Naive thymus-derived CD4-positive, alpha-beta T cell (primary cell): ENCODE results near the gene NKPD1. TPM values are rescaled to one million over a fixed set of nuclear protein-coding genes. Genes with fewer than 3 reads are reported as not detected.

Experiments used
- ATAC-seq: fragments of 150-1000 bp; cut with Tn5 transposase; 2 replicates; pipeline ENCODE4 v1.10.0; 2021; ENCODE audit warnings: mild to moderate bottlenecking, moderate library complexity
- CTCF ChIA-PET: fragments of 350-600 bp; sonication (Branson Sonifier 250); formaldehyde crosslinking; loops from one replicate; lab custom pipeline; 2021; ENCODE audit warnings: antibody characterized with exemption; lab: Charles Lee
- POLR2A ChIA-PET: fragments of 350-600 bp; sonication (Branson Sonifier 250); formaldehyde crosslinking; loops from one replicate; lab custom pipeline; 2021; ENCODE audit warnings: antibody characterized with exemption, inconsistent platforms; lab: Charles Lee
- DNase-seq, 9 donors: peaks; one replicate each; pipeline versions ENCODE4 v3.0.0 to v3.0.0-alpha.2; 2020 to 2022; ENCODE audit warnings: mixed read lengths in 1 of 9
- H3K27ac ChIP-seq: one replicate; pipeline ENCODE4 v1.7.0; 2013; ENCODE audit warnings: mild to moderate bottlenecking, low read depth, low read length, moderate library complexity
- H3K27me3 ChIP-seq, 2 donors: one replicate each; pipeline ENCODE4 v1.7.0; 2013; ENCODE audit warnings: low read length in 2 of 2, mild to moderate bottlenecking in 2 of 2, moderate library complexity in 2 of 2; ENCODE audit not compliant: control insufficient read depth in 2 of 2, insufficient read depth in 2 of 2
- H3K36me3 ChIP-seq, 3 experiments: 1 replicate in 2 of 3; 2 replicates in 1 of 3; pipeline ENCODE4 v1.7.0; 2013; ENCODE audit warnings: low read length in 3 of 3, mild to moderate bottlenecking in 3 of 3, moderate library complexity in 1 of 3; ENCODE audit not compliant: insufficient read depth in 3 of 3, control insufficient read depth in 2 of 3
- H3K4me1 ChIP-seq, 2 donors: one replicate each; pipeline ENCODE4 v1.7.0; 2013; ENCODE audit warnings: low read length in 2 of 2, mild to moderate bottlenecking in 2 of 2, moderate library complexity in 1 of 2; ENCODE audit not compliant: control insufficient read depth in 2 of 2, insufficient read depth in 2 of 2
- H3K4me3 ChIP-seq: 2 replicates; pipeline ENCODE4 v1.7.0; 2013; ENCODE audit warnings: mild to moderate bottlenecking, low read length
- H3K9me3 ChIP-seq, 3 experiments: 1 replicate in 2 of 3; 2 replicates in 1 of 3; pipeline ENCODE4 v1.7.0; 2013; ENCODE audit warnings: low read length in 3 of 3; ENCODE audit not compliant: control insufficient read depth in 2 of 3
- H3K27ac Mint-ChIP-seq, 9 donors: one replicate each; pipeline ENCODE4 v1.8.0; 2020 to 2022; ENCODE audit warnings: mixed read lengths in 9 of 9, mild to moderate bottlenecking in 8 of 9, moderate library complexity in 5 of 9, inconsistent platforms in 2 of 9
- H3K27me3 Mint-ChIP-seq, 5 donors: one replicate each; pipeline ENCODE4 v1.8.0; 2021 to 2022; ENCODE audit warnings: mixed read lengths in 5 of 5, mild to moderate bottlenecking in 1 of 5
- H3K36me3 Mint-ChIP-seq, 5 donors: one replicate each; pipeline ENCODE4 v1.8.0; 2020 to 2022; ENCODE audit warnings: mixed read lengths in 5 of 5, mild to moderate bottlenecking in 3 of 5, inconsistent platforms in 1 of 5
- H3K4me1 Mint-ChIP-seq, 7 donors: one replicate each; pipeline ENCODE4 v1.8.0; 2020 to 2022; ENCODE audit warnings: mixed read lengths in 7 of 7, mild to moderate bottlenecking in 3 of 7, inconsistent platforms in 1 of 7
- H3K4me3 Mint-ChIP-seq, 10 donors: one replicate each; pipeline ENCODE4 v1.8.0; 2020 to 2022; ENCODE audit warnings: mild to moderate bottlenecking in 10 of 10, mixed read lengths in 10 of 10, moderate library complexity in 6 of 10, inconsistent platforms in 2 of 10
- H3K9me3 Mint-ChIP-seq, 11 donors: one replicate each; pipeline ENCODE4 v1.8.0; 2020 to 2022; ENCODE audit warnings: mixed read lengths in 11 of 11, mild to moderate bottlenecking in 4 of 11, inconsistent platforms in 1 of 11, moderate library complexity in 1 of 11
- intact Hi-C, 2 donors: fragments of 100-400 bp; cut with micrococcal nuclease; formaldehyde crosslinking; loops; one replicate each; pipeline ENCODE4 v1.15.1; 2023
- polyA plus RNA-seq, 2 donors: library from polyadenylated mRNA; unstranded; fragments of 300-500 nt; fragmentation: Illumina TruSeq; gene quantifications; one replicate each; pipeline ENCODE4 v1.2.3, GENCODE V29; 2021
- total RNA-seq, 6 experiments: library from RNA in 5 of 6; stranded (reverse) in 5 of 6; gene quantifications; 1 replicate in 5 of 6; 2 replicates in 1 of 6; pipeline ENCODE4 v1.2.3 and lab custom pipeline; 2021 to 2026

NKPD1 gene
- total and polyA plus RNA-seq, 7 experiments from 2014 or later = 0.07 to 1.2 (median 0.68) TPM

DNA sequence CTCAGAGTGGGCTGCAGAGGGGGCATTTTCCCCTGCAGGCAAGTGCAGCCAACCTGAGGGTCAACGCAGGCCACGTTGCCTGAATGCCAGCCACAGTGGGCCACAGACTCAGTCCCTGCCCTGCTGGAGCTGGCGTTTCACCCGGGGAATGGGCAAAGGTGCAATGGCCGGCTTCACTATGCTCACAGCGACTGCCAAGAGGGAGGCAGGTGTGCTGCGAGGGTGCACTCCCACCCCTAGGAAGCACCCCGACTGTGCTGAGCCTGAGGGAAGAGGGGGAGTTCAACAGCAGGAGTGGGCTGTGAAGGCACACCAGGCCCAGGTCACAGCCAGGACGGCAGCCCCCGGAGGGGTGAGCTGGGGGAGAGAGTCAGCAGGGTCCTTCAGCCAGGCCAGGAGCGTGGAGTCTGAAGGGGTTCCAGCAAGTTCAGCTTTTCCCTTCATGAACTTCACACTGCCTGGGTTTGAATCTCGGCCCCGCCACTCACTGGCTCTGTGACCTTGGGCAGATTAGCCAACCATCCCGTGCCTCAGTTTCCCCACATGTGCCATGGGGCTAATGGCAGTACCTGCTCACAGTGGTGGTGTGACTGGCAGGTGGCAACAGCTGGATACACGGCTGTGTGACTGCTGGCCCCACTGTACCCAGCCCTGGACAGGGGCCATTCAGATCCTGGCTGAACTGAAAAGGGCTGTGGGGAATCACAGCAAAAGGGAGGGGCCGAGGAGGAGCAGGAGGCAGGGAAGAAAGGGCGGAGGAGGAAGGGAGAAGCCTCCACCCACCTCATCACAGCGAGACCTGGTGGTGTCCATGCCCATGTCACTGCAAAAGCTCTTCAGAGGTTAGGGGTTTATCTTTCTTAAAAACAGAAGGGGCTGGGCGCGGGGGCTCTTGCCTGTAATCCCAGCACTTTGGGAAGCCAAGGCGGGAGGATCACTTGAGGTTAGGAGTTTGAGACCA lies 9.6 kb upstream of the NKPD1 start:
- H3K36me3 ChIP-seq = peaks cover 0 to 6% (median 0%) of the 10 kb centered on the region in 3 experiments
- DNase-seq = no peak
- H3K4me1 ChIP-seq = peaks cover 29 to 43% of the 10 kb centered on the region in 2 donors
- no peaks in the 10 kb centered on the region for H3K9me3 ChIP-seq
- Mint-ChIP-seq H3K27me3 (no peaks in the 10 kb centered on the region), H3K9me3 (peaks cover 0 to 2% (median 0%) of the 10 kb centered on the region in 11 donors), H3K36me3 (peaks cover 0 to 3% (median 2%) of the 10 kb centered on the region in 5 donors), H3K27ac (peak overlapping the region in 8 of 9 donors; percentile 88 to 99 (median 95)), H3K4me1 (peaks cover 12 to 61% (median 42%) of the 10 kb centered on the region in 7 donors), H3K4me3 (peak overlapping the region in 9 of 10 donors; percentile 72 to 94 (median 85))
- H3K4me3 ChIP-seq = peak overlapping the region; percentile 22
- intact Hi-C loops = loop anchor here in 1 of 2 donors (10.0 kb wide), 1 partner anchor 524 kb away; the partner anchor contains the start of genes QPCTL and SNRPD2
- ATAC-seq = no peak
- H3K27ac ChIP-seq = peak overlapping the region; percentile 71
- no peaks in the 10 kb centered on the region for H3K27me3 ChIP-seq
- ChIA-PET POLR2A (interaction anchor here (1.4 to 3.6 kb wide), 2 partner anchors 8 to 11 kb away, joined by 3 to 16 read pairs; partner anchors contain the start of genes BLOC1S3 and TRAPPC6A), CTCF (interaction anchor here (1.5 kb wide), 1 partner anchor 44 kb away, joined by 5 read pairs; no protein-coding TSS in a partner anchor)

DNA sequence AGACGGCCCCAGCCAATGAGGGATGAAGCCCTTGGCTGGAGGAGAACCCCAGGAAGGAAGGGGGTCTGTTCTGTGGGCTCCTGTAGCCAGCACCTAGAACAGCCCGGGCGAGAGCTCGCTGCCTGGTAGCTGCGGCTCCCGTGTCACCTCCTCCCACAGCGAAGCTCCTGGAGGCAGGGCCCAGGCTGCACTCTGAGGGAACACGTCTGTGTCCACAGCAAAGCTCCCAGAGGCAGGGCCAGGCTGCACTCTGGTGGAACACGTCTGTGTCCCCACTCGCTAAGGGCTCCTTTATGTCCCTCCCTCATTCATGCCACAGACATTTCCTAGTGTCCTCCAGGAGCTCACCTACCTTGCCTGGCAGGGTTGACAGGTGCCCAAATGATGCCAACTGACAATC lies 8.8 kb upstream of the NKPD1 start:
- Mint-ChIP-seq H3K27ac (peak overlapping the region in 1 of 9 donors; percentile 65), H3K9me3 (no peaks in the 10 kb centered on the region), H3K4me1 (peaks cover 12 to 62% (median 43%) of the 10 kb centered on the region in 7 donors), H3K27me3 (no peaks in the 10 kb centered on the region), H3K4me3 (peak overlapping the region in 1 of 10 donors; percentile 81), H3K36me3 (peaks cover 0 to 3% (median 0%) of the 10 kb centered on the region in 5 donors)
- Histone ChIP-seq H3K4me1 (peaks cover 35 to 48% of the 10 kb centered on the region in 2 donors), H3K36me3 (peaks cover 0 to 6% (median 0%) of the 10 kb centered on the region in 3 experiments), H3K27me3 (no peaks in the 10 kb centered on the region), H3K9me3 (no peaks in the 10 kb centered on the region), H3K27ac (no peak overlapping the region), H3K4me3 (no peak overlapping the region)
- intact Hi-C loops = loop anchor here in 1 of 2 donors (10.0 kb wide), 1 partner anchor 525 kb away; the partner anchor contains the start of genes QPCTL and SNRPD2
- DNase-seq (no peak), ATAC-seq (no peak)
- CTCF ChIA-PET = no interaction called here
- POLR2A ChIA-PET = interaction anchor here (1.2 to 3.6 kb wide), 2 partner anchors 9 to 13 kb away, joined by 3 to 16 read pairs; partner anchors contain the start of genes BLOC1S3 and TRAPPC6A

DNA sequence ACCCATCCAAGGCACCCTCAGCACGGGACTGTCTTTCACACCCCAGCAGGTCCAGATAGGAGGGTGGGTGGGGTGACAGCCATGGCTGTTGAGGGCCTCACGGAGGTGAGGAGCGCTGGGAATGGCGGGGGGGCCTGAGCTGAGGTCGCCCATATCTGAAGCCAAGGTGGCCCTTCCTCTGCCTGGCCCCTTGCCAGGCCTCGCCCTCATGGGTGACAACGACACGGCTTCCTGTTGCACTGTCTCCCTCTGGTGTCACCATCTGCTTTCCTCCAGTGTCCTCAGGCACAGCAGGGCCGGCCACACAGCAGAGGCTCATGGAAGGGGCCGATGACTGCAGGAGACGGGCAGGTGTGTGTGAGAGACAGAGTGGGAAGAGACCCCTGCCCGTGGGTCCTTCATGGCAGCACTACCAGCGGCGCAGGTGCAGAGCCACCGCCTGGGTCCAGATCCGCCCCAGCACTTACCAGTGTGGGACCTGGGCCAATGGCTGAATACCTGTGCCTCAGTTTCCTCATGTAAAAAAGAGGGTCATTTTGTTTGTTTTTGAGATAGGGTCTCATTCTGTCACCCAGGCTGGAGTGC lies 8.1 kb upstream of the NKPD1 start:
- Histone ChIP-seq H3K27ac (no peak overlapping the region), H3K36me3 (peaks cover 0 to 6% (median 0%) of the 10 kb centered on the region in 3 experiments), H3K9me3 (no peaks in the 10 kb centered on the region), H3K4me1 (peaks cover 38 to 52% of the 10 kb centered on the region in 2 donors), H3K4me3 (no peak overlapping the region), H3K27me3 (no peaks in the 10 kb centered on the region)
- intact Hi-C loops = no loop called here
- H3K4me3 Mint-ChIP-seq = no peak overlapping the region
- no peaks in the 10 kb centered on the region for H3K9me3 Mint-ChIP-seq
- no peak for ATAC-seq
- CTCF ChIA-PET = interaction anchor here (1.5 kb wide), 1 partner anchor 9 kb away, joined by 3 read pairs; the partner anchor contains the start of genes BLOC1S3 and TRAPPC6A
- peaks cover 0 to 3% (median 0%) of the 10 kb centered on the region in 5 donors for H3K36me3 Mint-ChIP-seq
- H3K4me1 Mint-ChIP-seq = peaks cover 15 to 62% (median 44%) of the 10 kb centered on the region in 7 donors
- H3K27ac Mint-ChIP-seq = peak overlapping the region in 2 of 9 donors; percentile 51 to 55
- POLR2A ChIA-PET = interaction anchor here (1.2 to 3.6 kb wide), 2 partner anchors 9 to 14 kb away, joined by 3 to 16 read pairs; partner anchors contain the start of genes BLOC1S3 and TRAPPC6A
- DNase-seq = no peak
- no peaks in the 10 kb centered on the region for H3K27me3 Mint-ChIP-seq

DNA sequence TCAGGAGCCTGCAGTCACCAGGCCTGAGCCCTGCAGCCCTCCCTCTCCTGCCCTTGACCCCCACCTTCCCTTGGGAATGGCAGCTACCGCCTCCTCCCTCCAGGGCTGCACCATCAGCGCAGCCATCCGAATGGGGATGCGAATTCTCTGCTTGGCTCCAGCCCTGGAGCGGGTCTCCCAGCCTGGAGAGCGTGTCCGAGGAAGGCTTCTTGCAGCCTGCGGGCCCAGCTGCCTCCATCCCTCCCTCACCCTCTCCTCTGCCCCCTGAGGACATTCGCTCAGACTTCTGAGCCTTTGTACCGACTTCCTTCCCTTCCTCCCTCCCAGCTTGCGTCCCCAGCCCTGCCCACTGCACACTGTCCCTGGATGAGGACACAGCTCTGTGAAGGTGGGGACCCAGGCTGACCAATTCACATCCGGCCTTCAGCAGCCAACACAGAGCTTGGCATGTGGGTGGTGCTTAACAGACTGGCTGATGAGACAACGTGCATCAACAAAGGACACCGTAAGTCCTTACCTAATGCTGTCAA lies 6.0 kb upstream of the NKPD1 start:
- ATAC-seq (no peak), DNase-seq (peak in 1 of 9 donors; percentile 6)
- intact Hi-C loops = no loop called here
- Histone ChIP-seq H3K4me3 (no peak overlapping the region), H3K4me1 (peaks cover 29 to 37% of the 10 kb centered on the region in 2 donors), H3K9me3 (no peaks in the 10 kb centered on the region), H3K36me3 (peaks cover 0 to 6% (median 0%) of the 10 kb centered on the region in 3 experiments), H3K27me3 (no peaks in the 10 kb centered on the region), H3K27ac (no peak overlapping the region)
- H3K4me1 Mint-ChIP-seq = peaks cover 18 to 50% (median 34%) of the 10 kb centered on the region in 7 donors
- POLR2A ChIA-PET = interaction anchor here (3.6 kb wide), 1 partner anchor 12 kb away, joined by 16 read pairs; the partner anchor contains the start of genes BLOC1S3 and TRAPPC6A
- H3K9me3 Mint-ChIP-seq = no peaks in the 10 kb centered on the region
- CTCF ChIA-PET = interaction anchor here (1.0 kb wide), 1 partner anchor 262 kb away, joined by 3 read pairs; no protein-coding TSS in a partner anchor
- H3K27me3 Mint-ChIP-seq = no peaks in the 10 kb centered on the region
- H3K27ac Mint-ChIP-seq = peak overlapping the region in 3 of 9 donors; percentile 19 to 76 (median 38)
- H3K4me3 Mint-ChIP-seq = no peak overlapping the region
- H3K36me3 Mint-ChIP-seq = peaks cover 0 to 3% (median 0%) of the 10 kb centered on the region in 5 donors

DNA sequence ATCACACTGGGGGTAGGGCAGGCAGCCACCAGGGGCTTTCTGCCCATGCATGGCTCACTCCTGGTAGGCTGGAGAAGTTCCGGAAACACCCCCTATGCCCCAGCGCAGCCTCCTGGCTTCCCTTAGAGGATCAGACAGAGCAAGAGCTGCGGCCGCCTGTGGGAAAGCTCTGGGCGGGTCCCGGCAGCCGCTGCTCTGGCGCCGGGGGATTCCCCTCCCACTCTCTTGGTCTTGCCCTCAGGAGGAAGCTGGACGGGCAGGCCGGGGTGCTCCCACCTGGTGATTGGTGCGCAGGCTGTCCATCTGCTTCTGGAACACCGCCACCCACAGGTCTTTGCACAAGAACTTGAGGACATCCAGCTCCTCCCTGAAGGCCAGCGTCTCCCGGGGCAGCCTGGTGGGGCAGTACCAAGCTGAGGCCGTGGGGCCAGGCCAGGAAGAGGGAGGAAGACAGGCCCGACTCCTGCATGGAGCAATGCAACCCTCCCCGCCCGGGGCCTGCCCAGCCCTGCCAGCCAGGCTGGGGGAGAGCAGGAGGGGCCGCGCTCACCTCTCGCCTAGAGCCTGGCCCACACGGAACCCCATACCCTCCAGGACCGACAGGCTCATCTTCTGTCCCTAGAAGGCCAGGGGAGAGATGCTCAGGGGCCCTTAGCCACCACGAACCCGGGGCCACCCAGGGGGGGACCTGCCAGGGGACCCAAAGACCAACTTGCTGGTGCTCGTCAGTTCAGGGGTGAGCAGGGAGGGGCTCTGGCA lies 4.0 kb upstream of the NKPD1 start:
- peaks cover 0 to 6% (median 0%) of the 10 kb centered on the region in 3 experiments for H3K36me3 ChIP-seq
- Mint-ChIP-seq H3K27me3 (no peaks in the 10 kb centered on the region), H3K4me1 (peaks cover 6 to 34% (median 23%) of the 10 kb centered on the region in 7 donors), H3K9me3 (no peaks in the 10 kb centered on the region), H3K36me3 (no peaks in the 10 kb centered on the region), H3K27ac (peak overlapping the region in 3 of 9 donors; percentile 8 to 76 (median 17)), H3K4me3 (peak overlapping the region in 3 of 10 donors; percentile 15 to 33 (median 28))
- H3K4me3 ChIP-seq = no peak overlapping the region
- peaks cover 9 to 18% of the 10 kb centered on the region in 2 donors for H3K4me1 ChIP-seq
- CTCF ChIA-PET = no interaction called here
- DNase-seq (peak in 7 of 9 donors; percentile 12 to 75 (median 34)), ATAC-seq (peak; percentile 85)
- intact Hi-C loops = no loop called here
- H3K27ac ChIP-seq = peak overlapping the region; percentile 54
- no peaks in the 10 kb centered on the region for H3K27me3 ChIP-seq
- POLR2A ChIA-PET = interaction anchor here (0.8 to 3.2 kb wide), 4 partner anchors 11 to 245 kb away, joined by 3 to 12 read pairs (median 5); partner anchors contain the start of genes BLOC1S3 and TRAPPC6A
- no peaks in the 10 kb centered on the region for H3K9me3 ChIP-seq
